NCI-H748 treated with DMSO at 0.1 percent for 48 hours (cell line): ENCODE results near the gene STAP1.
"Not testable (repeated sequence)": the region's sequence is repeated elsewhere in the genome, so short reads cannot be mapped to it uniquely, and the experiment has no call there.

Experiments used
- DNase-seq: peaks from one replicate; lab custom pipeline; 2025; lab: John Stamatoyannopoulos, UW

STAP1 gene

DNA sequence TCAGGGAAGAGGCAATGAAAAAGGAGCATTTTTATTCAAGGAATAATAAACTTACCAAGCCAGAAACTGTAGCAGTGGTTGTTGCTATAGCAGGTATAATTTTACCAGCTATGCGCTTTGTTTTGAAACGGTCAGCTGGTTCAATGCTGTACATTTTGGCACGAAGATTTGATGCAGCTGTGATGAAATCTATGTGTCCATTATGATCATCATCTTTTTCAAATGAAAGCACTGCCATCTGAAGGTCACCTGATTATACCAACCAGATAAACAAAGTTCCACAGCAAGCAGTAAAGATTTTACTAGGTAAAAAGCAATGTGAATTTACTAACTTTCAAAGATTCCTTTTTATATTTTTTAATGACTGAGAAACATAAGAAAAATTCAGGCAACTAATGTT, 66.4 kb downstream of the STAP1 start:
- no peak for DNase-seq

- DNase-seq = no peak
Observed at GRCh38 chr4:67632492-67632891, 74.0 kb downstream of the STAP1 start.

- no peak for DNase-seq
Observed at GRCh38 chr4:67634741-67635140, 76.2 kb downstream of the STAP1 start.

GRCh38 chr4:67635331-67635730, 76.8 kb downstream of the STAP1 start:
- DNase-seq = no peak

GRCh38 chr4:67636978-67637377, 78.5 kb downstream of the STAP1 start:
- not testable (repeated sequence) for DNase-seq

- no peak for DNase-seq
Observed at GRCh38 chr4:67638136-67638535, 79.6 kb downstream of the STAP1 start.

- no peak for DNase-seq
Observed at GRCh38 chr4:67651536-67651935, 93.0 kb downstream of the STAP1 start.
